ENCODE results near the gene SNX11.

DNA sequence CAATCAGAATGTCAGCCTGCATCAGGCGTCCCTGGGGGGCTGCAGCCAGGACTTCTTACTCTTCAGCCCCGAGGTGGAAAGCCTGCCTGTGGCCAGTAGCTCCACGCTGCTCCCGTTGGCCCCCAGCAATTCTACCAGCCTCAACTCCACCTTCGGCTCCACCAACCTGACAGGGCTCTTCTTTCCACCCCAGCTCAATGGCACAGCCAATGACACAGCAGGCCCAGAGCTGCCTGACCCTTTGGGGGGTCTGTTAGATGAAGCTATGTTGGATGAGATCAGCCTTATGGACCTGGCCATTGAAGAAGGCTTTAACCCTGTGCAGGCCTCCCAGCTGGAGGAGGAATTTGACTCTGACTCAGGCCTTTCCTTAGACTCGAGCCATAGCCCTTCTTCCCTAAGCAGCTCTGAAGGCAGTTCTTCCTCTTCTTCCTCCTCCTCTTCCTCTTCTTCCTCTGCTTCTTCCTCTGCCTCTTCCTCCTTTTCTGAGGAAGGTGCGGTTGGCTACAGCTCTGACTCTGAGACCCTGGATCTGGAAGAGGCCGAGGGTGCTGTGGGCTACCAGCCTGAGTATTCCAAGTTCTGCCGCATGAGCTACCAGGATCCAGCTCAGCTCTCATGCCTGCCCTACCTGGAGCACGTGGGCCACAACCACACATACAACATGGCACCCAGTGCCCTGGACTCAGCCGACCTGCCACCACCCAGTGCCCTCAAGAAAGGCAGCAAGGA is 49.0 kb upstream of the SNX11 start:
- TF ChIP-seq POLR2A (IDR thresholded peaks at IDR 0.05; ENCODE audit: extremely low read depth, insufficient read length), result no peak
- TF ChIP-seq, protein P1, sequence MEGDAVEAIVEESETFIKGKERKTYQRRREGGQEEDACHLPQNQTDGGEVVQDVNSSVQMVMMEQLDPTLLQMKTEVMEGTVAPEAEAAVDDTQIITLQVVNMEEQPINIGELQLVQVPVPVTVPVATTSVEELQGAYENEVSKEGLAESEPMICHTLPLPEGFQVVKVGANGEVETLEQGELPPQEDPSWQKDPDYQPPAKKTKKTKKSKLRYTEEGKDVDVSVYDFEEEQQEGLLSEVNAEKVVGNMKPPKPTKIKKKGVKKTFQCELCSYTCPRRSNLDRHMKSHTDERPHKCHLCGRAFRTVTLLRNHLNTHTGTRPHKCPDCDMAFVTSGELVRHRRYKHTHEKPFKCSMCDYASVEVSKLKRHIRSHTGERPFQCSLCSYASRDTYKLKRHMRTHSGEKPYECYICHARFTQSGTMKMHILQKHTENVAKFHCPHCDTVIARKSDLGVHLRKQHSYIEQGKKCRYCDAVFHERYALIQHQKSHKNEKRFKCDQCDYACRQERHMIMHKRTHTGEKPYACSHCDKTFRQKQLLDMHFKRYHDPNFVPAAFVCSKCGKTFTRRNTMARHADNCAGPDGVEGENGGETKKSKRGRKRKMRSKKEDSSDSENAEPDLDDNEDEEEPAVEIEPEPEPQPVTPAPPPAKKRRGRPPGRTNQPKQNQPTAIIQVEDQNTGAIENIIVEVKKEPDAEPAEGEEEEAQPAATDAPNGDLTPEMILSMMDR (IDR thresholded peaks at IDR 0.05; ENCODE audit: low read depth, low read length), result no peak
